Keratinocyte (primary cell): ENCODE results near the gene SERPINH1. TPM values are rescaled to one million over a fixed set of nuclear protein-coding genes. Genes with fewer than 3 reads are reported as not detected.

ENCODE experiments used
- DNase-seq: peaks from one replicate; pipeline ENCODE4 v3.0.0-alpha.2; 2011; ENCODE audit warnings: low read depth, missing footprints, low spot score
- FAIRE-seq: peaks from 2 replicates; lab custom pipeline; 2011; peaks lifted over from hg19 to GRCh38; lab: Jason Lieb, UNC
- H2AFZ ChIP-seq: 2 replicates; pipeline ENCODE4 v1.6.0; 2012; ENCODE audit warnings: low read length, control low read depth, inconsistent platforms; ENCODE audit not compliant: control insufficient read depth
- H3K27ac ChIP-seq: 2 replicates; pipeline ENCODE4 v1.5.1; 2011; ENCODE audit warnings: low read length; ENCODE audit not compliant: control insufficient read depth, insufficient read depth
- H3K27me3 ChIP-seq: 3 replicates; pipeline ENCODE4 v1.6.0; 2011; ENCODE audit warnings: low read length; ENCODE audit not compliant: control insufficient read depth, insufficient read depth; ENCODE audit errors: extremely low read depth
- H3K36me3 ChIP-seq, 2 experiments: 2 replicates in 1 of 2; 3 replicates in 1 of 2; pipeline ENCODE4 v1.5.1; 2011; ENCODE audit warnings: low read length in 2 of 2, mild to moderate bottlenecking in 1 of 2; ENCODE audit not compliant: control insufficient read depth in 2 of 2, insufficient read depth in 2 of 2; ENCODE audit errors: extremely low read depth in 1 of 2
- H3K4me1 ChIP-seq: 3 replicates; pipeline ENCODE4 v1.5.1; 2011; ENCODE audit warnings: low read length; ENCODE audit not compliant: control insufficient read depth, insufficient read depth; ENCODE audit errors: extremely low read depth
- H3K4me2 ChIP-seq: 3 replicates; pipeline ENCODE4 v1.6.0; 2011; ENCODE audit warnings: low read depth, low read length; ENCODE audit not compliant: control insufficient read depth, insufficient read depth; ENCODE audit errors: extremely low read depth
- H3K4me3 ChIP-seq, 3 experiments: fragments of 200-600 bp in 1 of 3; sonication (generic) in 1 of 3; 2 replicates in 2 of 3; 3 replicates in 1 of 3; pipeline ENCODE4 v1.5.1; 2011 to 2016; ENCODE audit warnings: low read length in 3 of 3, mild to moderate bottlenecking in 3 of 3, control low read depth in 2 of 3, inconsistent platforms in 1 of 3, low read depth in 1 of 3, mixed read lengths in 1 of 3, mixed run types in 1 of 3, moderate library complexity in 1 of 3; ENCODE audit not compliant: control insufficient read depth in 2 of 3, insufficient read depth in 2 of 3; ENCODE audit errors: extremely low read depth in 1 of 3
- H3K79me2 ChIP-seq: 2 replicates; pipeline ENCODE4 v1.6.0; 2012; ENCODE audit warnings: low read length; ENCODE audit not compliant: control insufficient read depth, insufficient read depth
- H3K9ac ChIP-seq: 3 replicates; pipeline ENCODE4 v1.6.0; 2011; ENCODE audit warnings: low read length; ENCODE audit not compliant: control insufficient read depth, insufficient read depth; ENCODE audit errors: extremely low read depth
- H3K9me1 ChIP-seq: 3 replicates; pipeline ENCODE4 v1.6.0; 2011; ENCODE audit warnings: low read length; ENCODE audit not compliant: control insufficient read depth, insufficient read depth; ENCODE audit errors: extremely low read depth
- H3K9me3 ChIP-seq: 2 replicates; pipeline ENCODE4 v1.5.1; 2012; ENCODE audit warnings: low read depth, low read length; ENCODE audit not compliant: control insufficient read depth
- H4K20me1 ChIP-seq: 3 replicates; pipeline ENCODE4 v1.6.0; 2011; ENCODE audit warnings: low read length; ENCODE audit not compliant: control insufficient read depth, insufficient read depth; ENCODE audit errors: extremely low read depth
- CTCF ChIP-seq, 3 experiments: IDR thresholded peaks in 1 of 3; conservative IDR thresholded peaks in 1 of 3; optimal IDR thresholded peaks in 1 of 3; 2 replicates in 2 of 3; 3 replicates in 1 of 3; pipeline versions ENCODE3 to v1.5.1; 2011; ENCODE audit warnings: low read length in 3 of 3, mild to moderate bottlenecking in 3 of 3, moderate library complexity in 2 of 3, control low read depth in 1 of 3, inconsistent platforms in 1 of 3; ENCODE audit not compliant: insufficient read depth in 2 of 3; ENCODE audit errors: extremely low read depth in 1 of 3
- EZH2 ChIP-seq: IDR thresholded peaks from one replicate; pipeline ENCODE4 v1.6.1; 2012; ENCODE audit warnings: inconsistent platforms, mild to moderate bottlenecking, low read length, moderate library complexity
- dilution Hi-C: fragments of 300-500 bp; cut with MboI; formaldehyde crosslinking; loops from one replicate; pipeline ENCODE4 v1.7.0; 2020; ENCODE audit warnings: low sequenced_read_pairs; ENCODE audit not compliant: extremely low pct_ligation_motif_present
- polyA plus RNA-seq, 5 experiments: library from polyadenylated mRNA; depleted of rRNA in 3 of 5; stranded (reverse) in 3 of 5; stranded (forward) in 1 of 5; unstranded in 1 of 5; fragments of >200 nt; gene quantifications; 1 replicate in 1 of 5; 2 replicates in 3 of 5; 3 replicates in 1 of 5; pipeline versions ENCODE4 v1.2.1 to v1.2.3, GENCODE V29; 2011 to 2012; ENCODE audit warnings: missing spikeins in 2 of 5, low read depth in 1 of 5, low replicate concordance in 1 of 5

The SERPINH1 gene
- polyA plus RNA-seq, 1 donor (not counting 4 experiments of a cell fraction or from before 2014, with no cell fraction given): 136 TPM

DNA sequence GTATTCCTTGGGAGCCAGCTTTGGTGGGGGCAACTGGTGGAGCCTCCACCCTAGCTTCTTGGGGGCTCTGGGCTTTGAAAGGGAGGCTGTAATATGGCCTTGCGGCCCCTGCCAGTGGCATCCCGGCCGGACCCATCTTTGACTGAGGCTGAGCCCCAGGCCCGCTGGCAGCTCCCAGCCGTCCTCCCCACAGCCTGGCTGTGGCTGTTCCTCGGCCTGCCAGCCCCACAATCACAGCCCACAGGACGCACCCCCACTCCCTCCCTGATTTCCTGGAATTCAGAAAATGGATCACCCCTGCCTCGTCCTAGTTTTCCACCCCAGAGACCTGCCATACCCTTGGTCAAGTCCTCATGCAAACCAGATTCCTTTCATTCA is 23.2 kb downstream of the SERPINH1 start:
- no peaks in the 10 kb centered on the region for H3K9me3 ChIP-seq
- TF ChIP-seq EZH2 (no peak), CTCF (optimal IDR thresholded peaks at IDR 0.05 in 1 of 3, IDR thresholded peaks at IDR 0.05 in 1 of 3, conservative IDR thresholded peaks at IDR 0.05 in 1 of 3; ENCODE audit: extremely low read depth in 1 of 3, insufficient read depth in 2 of 3, low read length in 3 of 3) (no peak)
- H2AFZ ChIP-seq: no peak overlapping the region
- H3K36me3 ChIP-seq: no peaks in the 10 kb centered on the region
- FAIRE-seq: no peak
- H3K9ac ChIP-seq: no peak overlapping the region
- no peak overlapping the region for H3K4me3 ChIP-seq
- dilution Hi-C loops: no loop called here
- H3K79me2 ChIP-seq: no peaks in the 10 kb centered on the region
- no peaks in the 10 kb centered on the region for H3K27me3 ChIP-seq
- DNase-seq: no peak
- H3K4me2 ChIP-seq: no peak overlapping the region
- H4K20me1 ChIP-seq: no peaks in the 10 kb centered on the region
- H3K27ac ChIP-seq: no peak overlapping the region
- H3K4me1 ChIP-seq: peaks cover 8% of the 10 kb centered on the region
- no peaks in the 10 kb centered on the region for H3K9me1 ChIP-seq

- FAIRE-seq (no peak), DNase-seq (no peak)
- Histone ChIP-seq H3K36me3 (no peaks in the 10 kb centered on the region), H3K27me3 (no peaks in the 10 kb centered on the region), H3K4me2 (no peak overlapping the region), H3K9ac (no peak overlapping the region), H3K4me1 (peaks cover 8% of the 10 kb centered on the region), H3K4me3 (no peak overlapping the region), H3K9me1 (no peaks in the 10 kb centered on the region), H2AFZ (no peak overlapping the region), H3K9me3 (no peaks in the 10 kb centered on the region), H3K27ac (no peak overlapping the region), H4K20me1 (no peaks in the 10 kb centered on the region), H3K79me2 (no peaks in the 10 kb centered on the region)
- TF ChIP-seq EZH2 (no peak), CTCF (optimal IDR thresholded peaks at IDR 0.05 in 1 of 3, IDR thresholded peaks at IDR 0.05 in 1 of 3, conservative IDR thresholded peaks at IDR 0.05 in 1 of 3; ENCODE audit: extremely low read depth in 1 of 3, insufficient read depth in 2 of 3, low read length in 3 of 3) (no peak)
- dilution Hi-C loops: no loop called here
Observed at GRCh38 chr11:75586395-75586794, 24.3 kb downstream of the SERPINH1 start.
